Panc1 (cell line): ENCODE measurements around the gene PINLYP. TPM values are rescaled to one million over a fixed set of nuclear protein-coding genes. Genes with fewer than 3 reads are reported as not detected.
A peak's percentile ranks its signal among the peaks of the same experiment; 100 is the strongest.

ENCODE experiments used
- ATAC-seq: fragments of 200-7000 bp; cut with Tn5 transposase; 2 replicates; pipeline ENCODE4 v1.9.1; 2020; ENCODE audit warnings: mild to moderate bottlenecking, moderate library complexity
- BruUV-seq: library from RNA; stranded (reverse); fragments of 400-500 nt; replicated peaks from 2 replicates; lab custom pipeline; 2021; lab: Mats Ljungman, UMichigan
- CTCF ChIA-PET: fragments of 300-600 bp; sonication (Branson Sonifier 250); formaldehyde crosslinking; loops from one replicate; lab custom pipeline; 2022; ENCODE audit warnings: antibody characterized with exemption; lab: Charles Lee
- POLR2A ChIA-PET: fragments of 300-600 bp; sonication (Branson Sonifier 250); formaldehyde crosslinking; loops from one replicate; lab custom pipeline; 2022; ENCODE audit warnings: antibody characterized with exemption; lab: Charles Lee
- DNase-seq: peaks from one replicate; pipeline ENCODE4 v3.0.0-alpha.2; 2010; ENCODE audit warnings: low read depth, low spot score
- H3K27ac ChIP-seq: 2 replicates; pipeline ENCODE4 v1.5.1; 2011; ENCODE audit warnings: mild to moderate bottlenecking, low read length, inconsistent platforms
- H3K27me3 ChIP-seq: fragments of 200-500 bp; sonication (Bioruptor generic); 2 replicates; pipeline ENCODE4 v1.6.0; 2014; ENCODE audit warnings: low read length, inconsistent platforms; ENCODE audit not compliant: control insufficient read depth, insufficient read depth
- H3K36me3 ChIP-seq: fragments of 200-500 bp; sonication (Bioruptor generic); 2 replicates; pipeline ENCODE4 v1.5.1; 2014; ENCODE audit warnings: inconsistent platforms, mild to moderate bottlenecking, low read length, moderate library complexity; ENCODE audit not compliant: control insufficient read depth, insufficient read depth
- H3K4me1 ChIP-seq: 2 replicates; pipeline ENCODE4 v1.5.1; 2011; ENCODE audit warnings: inconsistent platforms, mild to moderate bottlenecking, low read length, moderate library complexity; ENCODE audit not compliant: control insufficient read depth, insufficient read depth
- H3K4me3 ChIP-seq, 2 experiments: 2 replicates each; pipeline ENCODE4 v1.5.1; 2011 to 2012; ENCODE audit warnings: low read depth in 2 of 2, low read length in 2 of 2, mild to moderate bottlenecking in 2 of 2, inconsistent platforms in 1 of 2, moderate library complexity in 1 of 2
- H3K9me3 ChIP-seq: fragments of 200-500 bp; sonication (Bioruptor generic); 2 replicates; pipeline ENCODE4 v1.5.1; 2014; ENCODE audit warnings: low read depth, mild to moderate bottlenecking, inconsistent platforms, low read length, moderate library complexity; ENCODE audit not compliant: control insufficient read depth, insufficient read depth
- POLR2AphosphoS5 ChIP-seq: IDR thresholded peaks from 2 replicates; pipeline ENCODE4 v1.6.1; 2012; ENCODE audit warnings: mild to moderate bottlenecking, low read depth, low read length, moderate library complexity
- SIN3A ChIP-seq: IDR thresholded peaks from 2 replicates; pipeline ENCODE4 v1.6.1; 2012; ENCODE audit warnings: low read depth, mild to moderate bottlenecking, low read length, moderate library complexity, borderline replicate concordance; ENCODE audit not compliant: insufficient read depth
- TCF7L2 ChIP-seq: IDR thresholded peaks from 2 replicates; pipeline ENCODE4 v1.6.1; 2011; ENCODE audit warnings: mild to moderate bottlenecking, low read depth, low read length, inconsistent platforms
- in situ Hi-C: cut with HindIII; loops from 2 replicates; pipeline ENCODE4 v1.10.0; 2016; ENCODE audit warnings: low sequenced_read_pairs, low pct_unique_long_range_greater_than_20kb
- intact Hi-C: fragments of 100-400 bp; cut with micrococcal nuclease; formaldehyde crosslinking; loops from one replicate; pipeline ENCODE4 v1.10.0; 2022; ENCODE audit not compliant: unreplicated experiment
- total RNA-seq: library from RNA; stranded (reverse); gene quantifications from one replicate; pipeline ENCODE4 v1.2.1, GENCODE V29; 2021; ENCODE audit not compliant: unreplicated experiment
- TF ChIP-seq, protein P1 (sequence below), 2 experiments: IDR thresholded peaks; 2 replicates each; pipeline ENCODE4 v1.6.1; 2011 to 2012; ENCODE audit warnings: low read depth in 2 of 2, control low read depth in 1 of 2, low read length in 1 of 2, mild to moderate bottlenecking in 1 of 2, moderate library complexity in 1 of 2; ENCODE audit not compliant: insufficient read depth in 1 of 2
- TF ChIP-seq, protein P2 (sequence below): fragments of 450-650 bp; IDR thresholded peaks from 2 replicates; pipeline ENCODE4 v1.5.1; 2017; ENCODE audit warnings: mild to moderate bottlenecking

PINLYP gene
- total RNA-seq, 1 experiment from 2014 or later: 0.21 TPM

DNA sequence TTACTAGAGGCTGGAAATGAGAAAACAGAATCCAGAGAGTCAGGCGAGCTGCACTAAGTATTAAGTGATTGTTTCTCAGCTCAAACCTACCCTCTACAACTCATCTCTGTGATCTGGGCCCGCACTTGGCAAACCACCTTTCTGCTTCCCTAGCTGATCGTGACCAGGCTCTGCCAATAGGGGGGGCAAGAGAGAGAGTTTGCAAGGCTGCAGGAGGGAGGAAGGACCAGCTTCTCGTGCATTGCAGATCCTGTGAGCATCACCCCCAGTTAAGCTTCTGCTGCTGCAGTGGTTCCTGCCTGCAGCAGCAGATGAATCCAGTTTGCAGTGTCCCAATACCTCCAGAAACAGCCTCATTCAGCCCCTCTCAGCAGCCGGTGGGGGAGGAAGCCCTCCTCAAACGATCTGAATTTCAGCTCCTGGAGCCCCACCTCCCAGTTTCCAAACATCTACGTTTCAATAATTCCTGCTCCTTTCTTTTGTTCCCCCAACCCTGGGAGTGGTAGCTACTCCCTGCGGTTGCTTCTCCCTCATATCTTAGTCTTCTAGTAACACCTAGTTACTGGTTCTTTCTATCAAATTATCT, 20.3 kb upstream of the PINLYP start:
- intact Hi-C loops (no loop called here), in situ Hi-C loops (no loop called here)
- BruUV-seq: no TSS peak
- DNase-seq (peak; percentile 53), ATAC-seq (peak; percentile 86)
- H3K27me3 ChIP-seq: no peaks in the 10 kb centered on the region
- no peak overlapping the region for H3K4me3 ChIP-seq
- H3K27ac ChIP-seq: no peak overlapping the region
- no peaks in the 10 kb centered on the region for H3K9me3 ChIP-seq
- H3K4me1 ChIP-seq: no peaks in the 10 kb centered on the region
- TF ChIP-seq SIN3A (no peak), TCF7L2 (no peak), POLR2AphosphoS5 (no peak)
- TF ChIP-seq, protein P1, sequence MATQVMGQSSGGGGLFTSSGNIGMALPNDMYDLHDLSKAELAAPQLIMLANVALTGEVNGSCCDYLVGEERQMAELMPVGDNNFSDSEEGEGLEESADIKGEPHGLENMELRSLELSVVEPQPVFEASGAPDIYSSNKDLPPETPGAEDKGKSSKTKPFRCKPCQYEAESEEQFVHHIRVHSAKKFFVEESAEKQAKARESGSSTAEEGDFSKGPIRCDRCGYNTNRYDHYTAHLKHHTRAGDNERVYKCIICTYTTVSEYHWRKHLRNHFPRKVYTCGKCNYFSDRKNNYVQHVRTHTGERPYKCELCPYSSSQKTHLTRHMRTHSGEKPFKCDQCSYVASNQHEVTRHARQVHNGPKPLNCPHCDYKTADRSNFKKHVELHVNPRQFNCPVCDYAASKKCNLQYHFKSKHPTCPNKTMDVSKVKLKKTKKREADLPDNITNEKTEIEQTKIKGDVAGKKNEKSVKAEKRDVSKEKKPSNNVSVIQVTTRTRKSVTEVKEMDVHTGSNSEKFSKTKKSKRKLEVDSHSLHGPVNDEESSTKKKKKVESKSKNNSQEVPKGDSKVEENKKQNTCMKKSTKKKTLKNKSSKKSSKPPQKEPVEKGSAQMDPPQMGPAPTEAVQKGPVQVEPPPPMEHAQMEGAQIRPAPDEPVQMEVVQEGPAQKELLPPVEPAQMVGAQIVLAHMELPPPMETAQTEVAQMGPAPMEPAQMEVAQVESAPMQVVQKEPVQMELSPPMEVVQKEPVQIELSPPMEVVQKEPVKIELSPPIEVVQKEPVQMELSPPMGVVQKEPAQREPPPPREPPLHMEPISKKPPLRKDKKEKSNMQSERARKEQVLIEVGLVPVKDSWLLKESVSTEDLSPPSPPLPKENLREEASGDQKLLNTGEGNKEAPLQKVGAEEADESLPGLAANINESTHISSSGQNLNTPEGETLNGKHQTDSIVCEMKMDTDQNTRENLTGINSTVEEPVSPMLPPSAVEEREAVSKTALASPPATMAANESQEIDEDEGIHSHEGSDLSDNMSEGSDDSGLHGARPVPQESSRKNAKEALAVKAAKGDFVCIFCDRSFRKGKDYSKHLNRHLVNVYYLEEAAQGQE (IDR thresholded peaks at IDR 0.05; ENCODE audit: insufficient read depth in 1 of 2, low read depth in 2 of 2, low read length in 1 of 2): no peak
- TF ChIP-seq, protein P2, sequence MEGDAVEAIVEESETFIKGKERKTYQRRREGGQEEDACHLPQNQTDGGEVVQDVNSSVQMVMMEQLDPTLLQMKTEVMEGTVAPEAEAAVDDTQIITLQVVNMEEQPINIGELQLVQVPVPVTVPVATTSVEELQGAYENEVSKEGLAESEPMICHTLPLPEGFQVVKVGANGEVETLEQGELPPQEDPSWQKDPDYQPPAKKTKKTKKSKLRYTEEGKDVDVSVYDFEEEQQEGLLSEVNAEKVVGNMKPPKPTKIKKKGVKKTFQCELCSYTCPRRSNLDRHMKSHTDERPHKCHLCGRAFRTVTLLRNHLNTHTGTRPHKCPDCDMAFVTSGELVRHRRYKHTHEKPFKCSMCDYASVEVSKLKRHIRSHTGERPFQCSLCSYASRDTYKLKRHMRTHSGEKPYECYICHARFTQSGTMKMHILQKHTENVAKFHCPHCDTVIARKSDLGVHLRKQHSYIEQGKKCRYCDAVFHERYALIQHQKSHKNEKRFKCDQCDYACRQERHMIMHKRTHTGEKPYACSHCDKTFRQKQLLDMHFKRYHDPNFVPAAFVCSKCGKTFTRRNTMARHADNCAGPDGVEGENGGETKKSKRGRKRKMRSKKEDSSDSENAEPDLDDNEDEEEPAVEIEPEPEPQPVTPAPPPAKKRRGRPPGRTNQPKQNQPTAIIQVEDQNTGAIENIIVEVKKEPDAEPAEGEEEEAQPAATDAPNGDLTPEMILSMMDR: peak; percentile 86
- H3K36me3 ChIP-seq: no peaks in the 10 kb centered on the region
- POLR2A ChIA-PET: no interaction called here
- CTCF ChIA-PET: interaction anchor here (0.6 to 1.2 kb wide), 5 partner anchors 9 to 113 kb away, joined by 3 to 5 read pairs (median 3); partner anchors contain the start of genes IRGQ and ZNF576

DNA sequence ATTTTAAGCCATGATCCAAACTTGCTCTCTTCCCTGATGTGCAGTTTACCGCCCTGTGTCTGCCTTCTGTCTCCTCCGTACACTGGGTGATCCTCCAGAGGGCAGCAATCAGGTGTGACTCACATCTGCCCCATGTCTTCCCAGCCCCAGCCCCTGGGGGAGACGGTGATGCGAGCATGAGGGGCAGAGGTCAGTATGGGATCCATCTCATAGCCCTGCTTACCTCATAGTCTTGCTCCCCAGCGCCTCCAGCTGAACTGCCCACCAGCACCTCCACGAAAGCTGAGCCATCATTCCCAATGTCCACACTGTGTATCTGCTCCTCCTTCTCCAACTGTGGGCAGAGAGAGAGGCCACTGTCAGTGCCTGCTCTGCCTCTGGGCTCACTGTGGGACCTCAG, 14.9 kb upstream of the PINLYP start:
- no peaks in the 10 kb centered on the region for H3K27me3 ChIP-seq
- intact Hi-C loops (no loop called here), in situ Hi-C loops (no loop called here)
- CTCF ChIA-PET: interaction anchor here (0.6 kb wide), 1 partner anchor 127 kb away, joined by 8 read pairs; no protein-coding TSS in a partner anchor
- H3K4me3 ChIP-seq: no peak overlapping the region
- no TSS peak for BruUV-seq
- H3K9me3 ChIP-seq: no peaks in the 10 kb centered on the region
- no peak for TF ChIP-seq POLR2AphosphoS5
- TF ChIP-seq TCF7L2: no peak
- no peak for TF ChIP-seq SIN3A
- TF ChIP-seq, protein P2: no peak
- TF ChIP-seq, protein P1 (IDR thresholded peaks at IDR 0.05; ENCODE audit: insufficient read depth in 1 of 2, low read depth in 2 of 2, low read length in 1 of 2): no peak
- no peaks in the 10 kb centered on the region for H3K36me3 ChIP-seq
- no peaks in the 10 kb centered on the region for H3K4me1 ChIP-seq
- H3K27ac ChIP-seq: no peak overlapping the region
- POLR2A ChIA-PET: no interaction called here
- ATAC-seq (peak; percentile 68), DNase-seq (no peak)
